ENCODE data around the gene PSMD8.
"Not testable (repeated sequence)": the region's sequence is repeated elsewhere in the genome, so short reads cannot be mapped to it uniquely, and the experiment has no call there.

Gene PSMD8

DNA sequence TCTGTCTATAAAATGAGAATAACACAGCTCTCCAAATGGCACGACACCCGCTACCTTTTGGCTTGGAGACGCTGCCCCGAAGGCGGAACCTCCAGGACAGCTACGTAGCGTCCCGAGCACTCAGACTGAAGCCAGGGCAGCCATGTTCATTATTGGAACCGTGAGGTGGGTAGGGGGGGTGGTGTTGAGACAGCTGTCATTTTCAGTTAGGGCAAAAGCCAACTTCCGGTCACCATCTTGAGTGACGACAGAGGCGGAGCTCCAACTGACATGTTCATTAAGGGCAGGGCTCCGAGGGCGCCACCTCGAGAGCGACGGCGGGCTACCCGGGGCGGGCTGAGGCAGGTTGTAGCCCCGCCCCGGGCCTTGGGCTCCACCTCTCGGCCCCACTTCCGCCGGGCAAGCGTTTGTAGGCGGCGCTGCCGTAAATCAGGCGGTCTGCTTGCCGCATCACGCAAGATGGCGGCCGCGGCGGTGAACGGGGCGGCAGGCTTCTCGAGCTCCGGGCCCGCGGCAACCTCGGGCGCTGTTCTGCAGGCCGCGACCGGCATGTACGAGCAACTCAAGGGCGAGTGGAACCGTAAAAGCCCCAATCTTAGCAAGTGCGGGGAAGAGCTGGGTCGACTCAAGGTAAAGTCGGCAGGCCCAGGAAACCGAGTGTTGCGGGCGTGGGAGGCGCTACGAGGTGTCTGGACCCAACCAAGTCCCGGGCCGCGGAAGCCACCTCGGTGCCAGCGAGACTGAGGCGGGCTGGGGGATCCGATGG is at the start of gene PSMD8:
Gene PSMD8, plus strand, starts transcription at position 240 of the 766 bp plus-strand sequence. Its CDS starts 31 bp downstream, at position 271.
- DNase-seq = peak; percentile 100

DNA sequence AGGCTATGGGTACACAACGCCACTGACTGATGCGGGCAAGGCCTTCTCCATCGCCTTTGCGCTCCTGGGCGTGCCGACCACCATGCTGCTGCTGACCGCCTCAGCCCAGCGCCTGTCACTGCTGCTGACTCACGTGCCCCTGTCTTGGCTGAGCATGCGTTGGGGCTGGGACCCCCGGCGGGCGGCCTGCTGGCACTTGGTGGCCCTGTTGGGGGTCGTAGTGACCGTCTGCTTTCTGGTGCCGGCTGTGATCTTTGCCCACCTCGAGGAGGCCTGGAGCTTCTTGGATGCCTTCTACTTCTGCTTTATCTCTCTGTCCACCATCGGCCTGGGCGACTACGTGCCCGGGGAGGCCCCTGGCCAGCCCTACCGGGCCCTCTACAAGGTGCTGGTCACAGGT is 47.8 kb upstream of the PSMD8 start:
- DNase-seq = no peak

DNA sequence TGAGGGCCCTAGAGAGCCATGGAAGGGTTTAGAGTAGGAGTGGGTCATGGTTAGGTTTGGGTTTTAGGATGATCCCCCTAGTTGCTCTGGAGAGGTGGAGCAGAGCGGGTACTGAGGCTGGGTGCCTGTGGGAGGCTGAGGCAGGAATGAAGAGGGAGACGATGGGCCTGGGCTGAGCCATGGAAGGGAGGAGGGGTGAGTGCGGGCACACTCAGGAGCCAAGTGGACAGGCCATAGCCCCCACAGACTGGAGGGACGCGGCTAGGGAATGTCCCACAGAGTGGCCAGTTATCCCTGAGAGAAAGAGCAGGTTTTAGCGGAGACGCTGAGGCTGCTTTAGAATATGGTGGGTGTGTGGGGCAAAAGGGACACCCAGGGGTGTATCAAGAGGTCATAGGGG is 44.7 kb upstream of the PSMD8 start:
- DNase-seq = no peak

DNA sequence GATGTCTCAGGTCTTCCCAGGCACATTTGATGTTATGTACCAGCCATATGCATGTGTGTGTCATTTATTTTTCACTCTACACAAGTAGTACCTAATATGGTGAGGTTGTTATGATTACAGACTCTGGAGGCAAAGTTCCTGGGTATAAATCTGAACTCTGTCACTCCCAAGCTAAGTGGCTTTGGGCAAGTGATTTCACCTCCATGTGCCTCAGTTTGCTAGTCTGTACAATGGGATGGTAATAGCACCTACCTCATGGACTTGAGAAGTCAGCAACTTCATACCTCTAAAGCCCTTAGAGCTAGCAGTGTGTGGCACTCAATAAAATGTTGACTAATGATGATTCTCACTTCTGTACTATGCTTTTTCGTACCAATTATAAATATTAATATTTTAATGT is 42.6 kb upstream of the PSMD8 start:
- no peak for DNase-seq

DNA sequence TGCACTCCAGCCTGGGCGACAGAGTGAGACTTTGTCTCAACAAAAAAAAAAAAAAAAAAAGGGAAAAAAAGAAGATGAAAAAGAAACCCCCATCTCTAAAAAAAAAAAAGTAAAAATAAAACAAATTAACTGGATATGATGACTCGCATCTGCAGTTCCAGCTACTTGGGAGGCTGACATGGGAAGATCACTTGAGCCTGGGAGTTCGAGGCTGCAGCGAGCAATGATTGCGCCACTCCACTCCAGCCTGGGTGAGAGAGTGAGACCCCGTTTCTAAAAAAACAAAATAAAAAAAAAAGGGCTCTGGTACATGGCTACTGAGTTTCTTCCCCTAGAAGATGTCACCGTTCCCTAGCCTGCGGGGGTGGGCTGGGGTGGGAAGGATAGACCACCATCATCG is 41.1 kb upstream of the PSMD8 start:
- no peak for DNase-seq

DNA sequence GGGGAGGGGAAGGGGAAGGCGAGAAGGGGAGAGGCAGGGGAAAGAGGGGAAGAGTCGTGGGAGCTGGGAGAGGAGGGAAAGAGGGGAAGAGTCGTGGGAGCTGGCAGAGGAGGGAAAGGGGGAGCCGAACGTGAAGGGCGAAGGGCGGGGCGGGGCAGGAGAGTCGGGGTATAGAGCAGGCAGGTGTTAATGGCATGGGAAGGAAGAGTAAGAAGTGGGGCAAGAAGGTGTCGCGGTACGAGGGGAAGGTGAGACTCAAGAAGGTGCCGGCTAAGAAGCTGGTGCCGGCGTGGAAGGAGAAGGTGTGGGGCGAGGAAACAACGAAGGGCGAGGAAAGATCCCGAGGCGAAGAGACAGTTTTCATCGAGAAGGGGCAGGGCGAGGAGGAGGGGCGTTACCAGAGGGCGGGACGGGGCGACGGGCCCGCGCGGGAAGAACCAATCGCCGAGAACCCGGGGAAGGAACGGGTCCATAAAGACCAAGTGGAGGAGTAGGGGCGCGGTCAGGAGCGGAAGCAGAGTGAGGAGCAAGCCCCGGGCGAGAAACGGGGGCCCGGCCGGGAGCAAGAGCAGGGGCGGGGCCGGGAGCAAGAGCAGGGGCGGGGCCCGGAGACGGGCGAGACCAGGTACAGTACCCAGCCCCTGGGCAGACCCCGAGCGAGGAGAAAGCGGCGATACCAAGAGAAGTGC is 38.3 kb upstream of the PSMD8 start:
- DNase-seq = peak; percentile 96

DNA sequence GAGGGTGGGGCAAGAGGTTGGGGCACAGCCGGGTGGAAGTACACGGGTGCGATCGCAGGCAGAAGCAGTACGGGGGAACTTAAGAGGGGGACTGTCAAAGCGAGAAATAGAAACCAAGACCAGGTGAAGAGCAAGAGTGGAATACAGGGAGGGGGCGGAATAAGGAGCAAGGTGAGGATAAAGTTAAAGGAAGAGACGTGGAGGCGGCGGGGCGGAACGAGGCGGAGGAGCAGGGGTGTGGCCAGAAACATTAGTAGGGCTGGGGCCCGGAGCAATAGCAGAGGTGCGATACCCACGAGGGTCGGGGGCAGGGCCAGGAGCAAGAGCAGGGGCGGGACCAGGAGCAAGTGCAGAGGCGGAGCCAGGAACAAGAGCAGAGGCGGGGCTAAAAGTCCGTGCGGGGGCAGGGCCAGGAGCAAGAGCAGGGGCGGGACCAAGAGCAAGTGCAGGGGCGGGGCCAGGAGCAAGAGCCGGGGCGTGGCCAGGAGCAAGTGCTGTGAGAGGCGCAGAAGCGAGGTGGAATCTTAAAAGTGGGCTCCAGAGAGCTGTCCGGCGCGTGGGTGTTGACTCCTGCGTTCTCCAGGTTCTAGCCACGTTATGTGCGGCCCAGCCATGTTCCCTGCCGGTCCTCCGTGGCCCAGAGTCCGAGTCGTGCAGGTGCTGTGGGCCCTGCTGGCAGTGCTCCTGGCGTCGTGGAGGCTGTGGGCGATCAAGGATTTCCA is 37.6 kb upstream of the PSMD8 start:
- peak; percentile 97 for DNase-seq

DNA sequence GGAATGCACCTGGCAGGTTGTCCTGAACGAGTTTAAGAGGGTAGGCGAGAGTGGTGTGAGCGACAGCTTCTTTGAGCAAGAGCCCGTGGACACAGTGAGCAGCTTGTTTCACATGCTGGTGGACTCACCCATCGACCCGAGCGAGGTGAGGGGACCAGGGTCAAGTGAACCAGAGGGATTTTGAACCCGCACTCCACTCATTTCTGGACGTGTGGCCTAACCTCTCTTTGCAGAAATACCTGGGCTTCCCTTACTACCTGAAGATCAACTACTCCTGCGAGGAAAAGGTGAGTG is 37.1 kb upstream of the PSMD8 start:
- DNase-seq = no peak

DNA sequence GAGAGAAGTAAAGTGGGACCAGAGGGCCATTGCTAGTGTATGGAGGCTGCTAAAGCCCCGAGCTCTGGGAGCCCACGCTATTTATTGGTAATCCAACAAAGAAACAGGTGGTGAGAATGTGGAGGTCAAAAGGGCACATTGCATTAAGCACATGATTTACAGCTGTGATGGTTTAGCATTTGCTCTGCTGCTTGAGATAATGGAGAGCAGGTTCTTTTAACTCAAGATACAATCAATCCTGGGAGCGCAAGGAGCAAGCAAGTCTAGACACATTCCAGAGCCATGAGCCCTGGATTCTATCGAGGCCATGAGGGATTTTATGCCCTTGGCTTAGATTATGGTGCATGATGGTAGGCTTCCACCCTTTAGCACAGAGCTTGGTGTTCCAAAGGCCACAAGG is 35.4 kb upstream of the PSMD8 start:
- not testable (repeated sequence) for DNase-seq

DNA sequence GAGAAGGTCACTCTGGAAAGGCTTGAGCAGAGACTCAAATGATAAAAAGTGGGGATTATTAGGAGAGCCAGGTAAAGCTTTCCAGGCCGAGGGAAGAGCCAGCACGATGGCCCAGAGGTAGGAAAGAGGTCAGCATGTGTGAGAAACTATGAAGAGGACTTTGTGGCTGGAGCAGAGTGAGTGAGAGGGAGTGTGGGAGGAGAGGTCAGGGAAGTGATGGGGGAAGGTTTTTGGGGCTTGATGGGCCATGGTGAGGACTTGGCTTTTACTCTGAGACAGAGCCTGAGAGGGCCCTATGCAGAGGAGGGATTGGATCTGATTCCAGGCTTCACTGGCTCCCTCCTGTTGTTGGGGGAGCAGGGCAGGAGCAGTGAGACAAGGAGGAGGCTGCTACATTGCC is 33.4 kb upstream of the PSMD8 start:
- DNase-seq = no peak

DNA sequence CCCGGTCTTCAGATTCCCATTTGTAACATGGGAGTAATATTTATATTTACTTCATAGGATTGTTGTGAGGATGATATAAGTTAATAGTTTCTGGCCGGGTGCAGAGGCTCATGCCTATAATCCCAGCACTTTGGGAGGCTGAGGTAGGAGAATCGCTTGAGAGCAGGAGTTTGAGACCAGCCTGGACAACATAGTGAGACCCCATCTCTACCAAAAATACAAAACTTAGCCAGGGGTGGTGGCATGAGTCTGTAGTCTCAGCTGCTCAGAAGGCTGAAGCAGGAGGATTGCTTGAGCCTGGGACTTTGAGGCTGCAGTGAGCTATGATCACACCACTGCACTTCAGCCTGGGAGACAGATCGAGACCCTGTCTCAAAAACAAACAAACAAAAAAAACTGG is 27.5 kb upstream of the PSMD8 start:
- DNase-seq = no peak

DNA sequence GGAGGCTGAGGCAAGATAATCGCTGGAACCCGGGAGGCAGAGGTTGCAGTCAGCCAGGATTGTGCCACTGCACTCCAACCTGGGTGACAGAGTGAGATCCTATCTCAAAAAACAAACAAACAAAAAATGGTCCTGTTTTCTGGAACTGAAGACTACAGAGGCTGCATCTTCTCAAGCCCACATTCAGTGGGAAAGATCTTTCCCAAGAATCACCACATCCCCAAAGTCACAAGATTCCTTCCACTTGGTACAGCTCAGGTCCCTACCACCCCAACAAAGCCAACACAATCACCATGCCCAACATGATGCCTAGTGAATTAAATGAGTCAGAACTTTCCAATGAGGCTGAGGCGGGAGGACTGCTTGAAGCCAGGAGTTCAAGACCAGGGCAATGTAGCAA is 23.5 kb upstream of the PSMD8 start:
- no peak for DNase-seq

DNA sequence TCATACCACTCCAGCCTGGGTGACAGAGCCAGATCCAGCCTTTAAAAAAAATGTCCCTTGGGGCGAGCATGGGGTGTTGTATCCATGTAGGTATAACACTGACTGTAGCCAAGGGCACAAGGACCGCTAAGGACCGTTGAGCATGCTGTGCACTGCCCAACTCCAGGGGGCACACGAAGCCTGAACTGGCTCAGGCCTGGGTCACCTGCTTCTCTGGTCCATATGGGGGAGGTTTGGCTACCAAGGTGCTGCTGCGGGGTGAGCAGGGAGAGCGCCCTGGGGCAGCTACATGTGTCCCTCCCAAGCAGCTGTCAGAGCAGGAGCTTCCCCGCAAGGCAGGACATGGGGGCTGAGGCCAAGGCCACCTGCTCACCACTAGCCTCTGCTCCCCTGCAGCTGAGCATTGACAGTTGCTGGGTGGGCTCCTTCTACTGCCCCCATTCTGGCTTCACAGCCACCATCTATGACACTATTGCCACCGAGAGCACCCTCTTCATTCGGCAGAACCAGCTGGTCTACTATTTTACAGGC is 22.4 kb upstream of the PSMD8 start:
- DNase-seq = no peak

DNA sequence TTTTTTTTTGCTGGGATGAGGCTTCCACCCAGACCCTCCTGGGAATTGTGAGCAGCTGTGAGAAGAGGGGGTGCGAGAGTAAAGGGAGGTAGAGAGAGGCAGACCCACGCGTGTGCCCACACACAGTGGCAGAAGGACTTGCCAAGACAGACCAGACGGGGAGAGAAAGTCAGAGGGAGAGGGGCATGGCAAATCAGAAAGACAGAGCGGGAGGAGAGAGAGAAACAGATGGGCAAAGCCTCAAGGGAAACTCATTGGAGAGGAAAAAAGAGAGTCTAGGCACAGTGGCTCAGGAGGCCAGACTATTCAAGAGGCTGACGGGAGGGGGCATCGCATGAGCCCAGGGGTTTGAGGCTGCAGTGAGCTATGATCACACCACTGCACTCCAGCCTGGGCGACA is 21.8 kb upstream of the PSMD8 start:
- DNase-seq = no peak

DNA sequence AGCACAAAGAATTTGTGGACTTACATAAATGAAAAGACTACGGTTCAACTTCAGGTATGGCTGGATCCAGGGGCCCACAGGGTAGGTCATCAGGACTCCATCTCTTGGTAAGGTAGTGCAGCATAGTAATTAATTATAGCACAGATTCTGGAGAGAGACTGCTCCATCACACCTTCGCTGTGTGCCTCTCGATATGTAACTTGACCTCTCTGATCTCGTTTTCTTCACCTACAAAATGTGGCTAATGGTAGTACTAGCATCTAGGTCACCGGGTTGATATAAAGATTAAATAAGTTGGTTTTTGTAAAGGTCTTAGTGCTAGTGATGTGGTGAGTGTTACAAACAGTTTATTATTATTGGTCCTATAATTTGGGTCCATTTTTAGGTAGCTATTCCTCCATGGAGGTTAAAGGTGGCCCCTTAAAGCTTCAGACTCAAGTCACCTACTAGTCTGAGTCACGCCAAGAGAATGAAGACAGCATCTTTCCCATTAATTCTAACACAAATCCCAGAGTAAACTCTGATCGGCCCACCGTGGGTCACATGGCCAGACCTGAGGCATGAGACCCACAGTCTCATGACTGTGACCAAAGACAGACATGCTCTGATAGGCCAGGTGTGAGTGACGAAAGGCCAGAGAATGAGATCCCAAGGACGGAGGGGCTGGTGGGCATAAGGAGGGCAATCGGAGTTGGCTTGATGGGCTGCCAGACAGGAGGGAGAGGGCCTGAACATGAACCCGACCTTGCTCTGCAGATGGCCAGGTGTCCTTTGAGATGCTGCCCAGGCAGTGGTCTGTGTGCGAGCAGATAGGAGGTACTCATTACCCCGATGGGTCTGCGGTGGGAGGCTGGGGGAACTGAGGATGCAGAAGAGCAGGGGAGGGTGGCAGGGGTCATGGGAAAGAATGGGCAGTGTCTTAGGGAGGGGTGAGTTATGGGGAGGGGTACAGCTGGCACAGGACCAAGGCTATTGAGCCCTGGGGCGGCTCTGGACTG is 18.3 kb upstream of the PSMD8 start:
- DNase-seq = no peak

DNA sequence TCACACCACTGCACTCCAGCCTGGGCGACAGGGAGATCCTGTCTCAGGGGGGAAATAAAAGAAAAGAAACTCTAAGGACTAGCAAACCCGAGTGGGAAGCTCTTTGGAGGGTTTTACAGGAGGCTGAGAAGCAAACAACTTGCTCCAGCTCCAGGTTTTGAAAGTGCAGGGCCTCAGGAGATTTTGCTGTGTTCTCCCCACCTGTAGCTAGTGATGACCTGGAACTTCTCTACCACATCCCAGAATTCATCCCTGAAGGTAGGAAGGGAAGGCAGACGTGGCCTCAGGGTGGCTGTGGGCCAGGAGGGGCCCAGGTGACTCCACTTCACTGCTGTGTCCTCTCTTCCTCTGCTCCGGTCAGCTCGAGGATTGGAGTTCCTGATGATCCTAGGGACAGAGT is 16.3 kb upstream of the PSMD8 start:
- DNase-seq = no peak

DNA sequence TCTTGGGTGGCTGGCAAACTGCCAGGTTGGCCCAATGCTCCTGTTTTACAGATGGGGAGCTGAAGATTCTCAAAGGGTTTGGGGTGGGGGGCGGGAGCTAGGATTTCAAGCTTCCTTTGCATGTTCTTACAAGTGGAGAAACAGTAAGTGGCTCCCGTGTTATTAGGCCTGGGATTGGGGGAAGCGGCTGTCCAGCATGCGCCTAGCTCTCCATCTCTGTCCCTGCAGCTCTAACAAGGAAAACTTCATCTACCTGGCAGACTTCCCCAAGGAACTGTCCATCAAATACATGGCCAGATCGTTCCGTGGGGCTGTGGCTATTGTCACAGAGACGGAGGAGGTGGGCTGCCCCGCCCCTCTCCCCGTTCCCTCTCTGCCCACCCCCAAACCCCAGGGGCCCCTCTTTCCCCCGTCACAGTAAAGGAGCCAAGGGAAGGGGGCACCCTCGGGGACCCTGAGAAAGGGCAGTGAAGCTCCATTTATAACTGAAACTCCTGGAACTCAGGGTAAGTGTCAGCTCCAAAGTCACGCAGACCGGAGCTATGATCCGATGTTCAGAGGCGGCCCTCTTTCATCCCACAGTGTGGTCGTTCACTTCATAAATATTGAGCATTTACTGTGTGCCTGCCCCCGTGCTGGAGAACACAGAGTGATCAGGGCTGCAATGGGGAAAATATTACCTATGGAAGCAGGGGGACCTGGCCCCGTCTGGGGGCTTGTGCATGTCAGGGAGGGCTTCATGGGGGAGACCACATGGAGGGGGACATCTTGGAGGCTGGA is 14.9 kb upstream of the PSMD8 start:
- DNase-seq = no peak

DNA sequence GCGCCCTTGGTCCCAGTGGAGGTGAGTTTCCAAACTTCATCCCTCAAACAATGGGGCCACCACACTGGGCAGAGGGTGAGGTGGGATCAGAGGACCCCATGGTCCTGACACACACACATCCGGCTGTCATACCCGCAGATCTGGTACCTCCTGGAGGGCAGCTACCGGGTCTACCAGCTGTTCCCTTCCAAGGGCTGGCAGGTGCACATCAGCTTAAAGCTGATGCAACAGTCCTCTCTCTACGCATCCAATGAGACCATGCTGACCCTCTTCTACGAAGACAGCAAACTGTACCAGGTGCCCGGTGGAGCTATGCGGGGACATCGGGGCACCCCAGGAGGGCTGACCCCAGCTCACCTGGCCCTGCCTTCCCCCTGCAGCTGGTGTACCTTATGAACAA is 14.0 kb upstream of the PSMD8 start:
- DNase-seq = no peak

DNA sequence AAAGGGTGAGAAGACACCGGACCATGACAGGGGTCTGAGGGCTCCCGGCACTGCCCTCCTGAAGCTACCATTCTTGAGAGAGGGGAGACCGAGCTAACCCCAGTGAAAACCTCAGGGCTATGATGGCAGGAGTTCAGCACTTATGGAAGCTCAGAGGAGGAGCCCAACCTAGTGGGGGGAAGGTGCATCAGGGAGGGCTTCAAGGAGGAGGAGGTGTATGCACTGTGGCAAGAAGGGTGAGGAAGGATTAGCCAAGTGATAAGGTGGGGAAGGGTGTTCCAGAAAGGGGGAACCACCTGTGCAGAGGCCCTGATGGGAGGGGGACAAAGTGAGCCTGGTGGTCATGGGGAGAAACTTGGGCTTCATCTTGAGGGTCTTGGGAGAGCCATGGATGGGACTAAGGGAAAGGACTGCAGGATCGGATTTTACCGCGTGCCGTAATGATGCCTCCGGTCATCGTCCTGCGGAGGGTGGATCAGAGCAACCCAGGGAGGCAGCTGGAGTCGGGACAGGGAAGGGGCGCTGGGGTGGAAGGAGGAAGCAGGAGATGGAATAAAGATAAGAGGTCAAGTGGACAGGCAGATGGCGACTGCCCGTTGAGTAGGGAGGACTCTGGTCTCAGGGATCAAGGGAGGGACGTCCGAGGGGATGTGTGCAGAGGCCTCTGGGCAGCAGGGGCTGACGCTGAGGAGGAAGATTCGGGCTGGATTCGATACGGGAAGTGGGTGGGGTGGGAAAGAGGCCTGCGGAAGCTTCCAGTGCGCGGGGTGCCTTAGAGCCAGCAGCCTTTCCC is 13.3 kb upstream of the PSMD8 start:
- DNase-seq = no peak

DNA sequence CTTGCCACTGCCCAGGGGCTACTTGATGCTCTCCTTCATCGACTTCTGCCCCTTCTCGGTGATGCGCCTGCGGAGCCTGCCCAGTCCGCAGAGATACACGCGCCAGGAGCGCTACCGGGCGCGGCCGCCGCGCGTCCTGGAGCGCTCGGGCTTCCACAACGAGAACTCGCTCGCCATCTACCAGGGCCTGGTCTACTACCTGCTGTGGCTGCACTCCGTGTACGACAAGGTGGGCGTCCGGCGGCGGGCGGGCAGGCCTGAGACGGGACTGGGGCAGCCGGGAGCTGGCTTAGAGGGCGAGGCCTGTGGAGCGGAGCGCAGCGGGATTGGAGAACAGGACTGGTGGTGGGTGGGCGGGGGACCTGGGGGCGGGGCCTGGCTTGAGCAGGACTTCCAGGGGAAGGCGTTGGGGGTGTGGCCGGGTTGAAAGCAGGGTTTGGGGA is 12.7 kb upstream of the PSMD8 start:
- DNase-seq = peak; percentile 70
